CD4-positive, alpha-beta T cell treated with Interleukin-10 for 1 hour (primary cell): ENCODE results near the gene TFAP2B.

ENCODE experiments used
- DNase-seq: peaks from one replicate; pipeline ENCODE4 v3.0.0-alpha.2; 2020

Gene TFAP2B

GRCh38 chr6:50818673-50819072 lies at the start of gene TFAP2B:
TSS of gene TFAP2B (plus strand) at chr6:50818871. CDS start at chr6:50818892, 21 bp downstream.
- DNase-seq = no peak

DNA sequence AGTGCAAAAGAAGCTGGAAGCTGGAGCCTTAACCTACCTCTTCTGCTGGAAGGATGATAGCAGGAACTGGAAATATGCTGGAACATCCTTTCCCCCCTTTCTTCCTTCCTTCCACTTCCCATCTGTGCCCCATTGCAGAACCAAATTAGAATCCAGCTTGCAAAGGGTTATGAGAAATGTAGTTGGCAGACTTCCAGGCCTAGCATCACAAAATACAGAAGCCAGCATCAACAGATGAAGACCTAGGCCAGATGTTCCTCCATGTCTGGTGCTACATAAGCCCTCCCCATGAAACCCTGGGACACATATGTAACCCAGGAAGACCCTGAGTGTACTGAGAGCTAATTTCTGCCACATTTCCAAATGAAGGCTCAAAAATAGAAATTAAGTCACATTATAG lies 40.0 kb upstream of the TFAP2B start:
- DNase-seq = no peak

DNA sequence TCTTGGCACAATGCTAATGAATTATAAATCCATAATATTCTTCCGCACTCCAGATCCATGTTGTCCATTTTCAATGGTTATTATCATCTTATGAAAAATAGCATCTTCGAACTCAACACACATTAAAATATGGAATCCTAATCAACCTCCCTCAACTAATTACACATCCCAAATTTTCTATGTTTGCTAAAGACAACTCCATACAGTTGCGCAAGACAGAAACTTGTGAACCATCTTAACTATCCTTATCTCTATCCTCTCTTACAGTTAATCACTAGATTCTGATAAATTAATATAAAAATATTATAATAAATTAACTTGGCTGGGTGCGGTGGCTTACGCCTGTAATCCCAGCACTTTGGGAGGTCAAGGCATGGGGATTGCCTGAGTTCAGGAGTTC lies 38.3 kb upstream of the TFAP2B start:
- no peak for DNase-seq

- no peak for DNase-seq
Measured at GRCh38 chr6:50785921-50786320, 32.8 kb upstream of the TFAP2B start.

DNA sequence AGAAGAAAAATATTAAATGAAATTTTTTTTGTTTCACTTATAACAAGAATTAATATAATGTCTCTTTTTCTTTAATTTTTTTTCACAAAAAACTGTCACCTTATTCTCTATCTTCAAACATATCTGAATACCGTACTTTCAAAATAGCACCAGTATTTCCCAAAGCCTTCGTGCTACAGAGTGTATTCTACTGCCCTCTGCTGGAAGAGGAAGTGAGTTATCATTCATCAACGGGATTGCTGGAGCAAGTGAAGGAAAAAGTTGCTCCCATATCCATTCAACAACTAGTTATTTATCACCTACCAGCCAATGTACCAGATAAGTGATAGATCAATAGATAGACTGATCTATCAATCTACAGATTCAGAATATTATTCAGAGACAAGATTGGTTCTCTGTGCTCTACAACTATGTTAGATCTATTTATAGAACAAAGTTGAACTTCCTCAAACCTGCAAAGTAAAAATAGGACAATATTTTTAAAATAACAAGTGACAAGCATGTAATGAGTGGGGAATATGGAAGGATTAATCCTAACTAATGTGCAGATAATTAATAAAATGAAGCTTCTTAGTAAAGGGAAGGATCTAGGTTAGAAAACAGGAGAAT lies 26.7 kb upstream of the TFAP2B start:
- DNase-seq = peak; percentile 7

- DNase-seq = no peak
Measured at GRCh38 chr6:50792771-50793170, 25.9 kb upstream of the TFAP2B start.

DNA sequence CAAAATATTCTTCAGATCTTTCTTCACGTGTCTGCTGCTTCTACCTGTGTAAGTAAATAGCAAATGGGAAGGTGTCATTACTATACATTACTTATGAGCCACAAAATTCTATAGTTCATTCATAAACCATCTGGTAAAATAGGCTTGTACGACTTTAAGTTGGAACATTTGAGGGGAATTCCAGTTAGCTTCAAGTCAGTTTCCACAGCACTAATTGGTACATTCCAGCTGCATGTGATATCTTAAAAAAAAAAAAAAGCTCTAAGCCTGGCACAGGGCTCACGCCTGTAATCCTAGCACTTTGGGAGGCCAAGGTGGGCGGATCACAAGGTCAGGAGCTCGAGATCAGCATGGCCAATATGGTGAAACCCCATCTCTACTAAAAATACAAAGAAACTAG lies 23.1 kb upstream of the TFAP2B start:
- DNase-seq = no peak

GRCh38 chr6:50804283-50804682 lies 14.4 kb upstream of the TFAP2B start:
- DNase-seq = no peak

DNA sequence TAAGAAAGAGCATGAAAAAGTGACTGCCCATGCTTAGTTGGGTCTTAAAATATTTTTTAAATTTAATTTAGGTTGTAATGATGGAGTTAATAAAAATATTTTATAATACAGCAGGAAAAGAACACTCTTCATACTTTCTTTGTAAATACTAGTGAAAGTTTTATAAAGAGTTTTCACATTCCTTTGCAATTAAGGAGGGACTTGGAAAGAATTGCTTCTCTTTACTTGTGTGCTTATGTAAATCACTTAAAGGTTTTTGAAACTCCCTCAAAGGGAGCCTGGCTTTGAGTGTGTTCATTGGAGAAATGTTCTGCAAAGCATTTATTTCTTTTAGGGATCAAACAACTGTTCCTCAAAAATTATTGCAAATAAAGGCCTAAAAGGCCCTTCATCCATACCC lies 11.6 kb upstream of the TFAP2B start:
- DNase-seq = no peak

GRCh38 chr6:50815436-50816114 lies 3.1 kb upstream of the TFAP2B start:
- DNase-seq = no peak

DNA sequence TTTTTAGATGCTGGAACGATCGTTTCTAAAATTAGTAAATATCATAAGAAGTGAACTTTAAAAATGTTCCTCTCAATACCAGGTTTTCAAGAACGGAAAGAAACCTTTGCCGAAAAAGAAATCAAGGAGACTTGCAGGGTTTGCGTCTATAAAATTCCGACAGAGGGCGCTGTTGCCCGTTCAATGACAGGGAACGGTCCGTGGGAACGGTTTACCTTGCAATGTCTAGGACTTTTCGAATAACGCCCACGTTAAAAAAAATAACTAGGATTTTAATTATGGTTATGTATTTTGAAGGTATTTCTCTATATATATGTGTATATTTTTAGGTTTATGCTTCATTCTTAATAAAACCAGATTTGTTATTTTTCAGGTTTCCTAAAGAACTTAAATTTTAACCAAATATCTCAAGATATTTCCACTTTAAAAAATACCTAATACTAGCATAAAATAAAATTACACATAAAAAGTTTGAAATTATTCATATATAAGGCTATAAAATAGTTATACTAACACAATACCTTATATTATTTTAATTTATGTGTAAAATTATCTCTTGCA lies 2.5 kb upstream of the TFAP2B start:
- DNase-seq = peak; percentile 55

GRCh38 chr6:50816947-50817645 lies 1.6 kb upstream of the TFAP2B start:
- DNase-seq = no peak

DNA sequence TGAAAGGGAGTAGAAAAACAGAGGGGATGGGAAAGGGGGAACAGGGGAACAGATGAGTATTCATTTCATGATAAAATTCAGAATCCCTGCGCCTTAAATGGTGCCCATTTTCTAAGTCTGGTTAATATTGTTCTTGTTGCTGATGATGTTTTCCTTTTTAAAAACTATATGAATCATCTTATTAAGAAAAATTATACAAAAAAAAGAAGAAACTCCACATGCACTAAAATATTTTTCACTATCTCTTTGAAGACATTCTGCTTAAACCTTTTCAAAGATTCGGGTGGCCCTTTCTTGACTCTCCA lies 1.1 kb upstream of the TFAP2B start:
- DNase-seq = no peak

DNA sequence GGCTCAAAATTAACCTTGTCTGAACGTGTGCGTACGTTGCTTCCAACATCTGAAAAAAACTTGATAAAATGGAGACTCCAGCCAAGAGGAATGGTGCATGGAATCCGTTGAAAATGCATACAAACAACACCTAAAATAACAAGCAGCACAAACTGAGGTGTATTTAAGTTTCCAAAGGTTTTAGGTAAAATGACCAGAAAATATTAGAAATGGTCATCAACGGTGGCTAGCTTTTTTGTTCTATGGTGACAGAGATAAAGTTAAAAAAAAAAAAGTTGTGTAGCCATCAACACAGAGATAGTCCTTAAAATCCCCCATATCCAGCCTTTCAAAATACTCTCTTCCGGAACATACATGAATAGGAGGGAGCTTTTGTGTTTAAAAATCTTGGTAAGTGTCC lies 651 bp upstream of the TFAP2B start:
- no peak for DNase-seq

DNA sequence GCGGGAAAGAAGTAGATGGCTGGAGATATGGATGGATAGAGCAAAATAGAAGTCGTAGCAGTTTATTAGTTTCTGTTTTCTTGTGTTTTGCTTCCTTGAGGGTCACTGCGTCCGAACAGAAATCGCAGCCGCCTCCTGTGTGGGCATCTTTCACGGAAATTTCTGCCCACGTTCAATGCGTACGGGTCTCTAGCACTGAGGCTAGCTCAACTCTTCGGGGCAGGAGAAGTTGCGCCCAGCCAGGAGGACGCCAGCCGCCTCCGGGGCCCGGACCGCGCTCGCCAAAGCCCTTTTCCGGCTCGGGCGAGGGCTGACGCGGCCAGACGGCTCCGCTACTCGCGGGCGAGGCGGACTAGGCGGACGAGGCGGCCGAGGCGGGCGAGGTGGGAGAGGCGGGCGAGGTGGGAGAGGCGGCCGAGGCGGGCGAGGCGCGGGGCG lies 814 bp downstream of the TFAP2B start:
- no peak for DNase-seq

GRCh38 chr6:50819904-50820868 lies 1.5 kb downstream of the TFAP2B start:
- no peak for DNase-seq

- no peak for DNase-seq
Measured at GRCh38 chr6:50820869-50821264, 2.2 kb downstream of the TFAP2B start.

GRCh38 chr6:50821441-50822077 lies 2.9 kb downstream of the TFAP2B start:
- DNase-seq = no peak

DNA sequence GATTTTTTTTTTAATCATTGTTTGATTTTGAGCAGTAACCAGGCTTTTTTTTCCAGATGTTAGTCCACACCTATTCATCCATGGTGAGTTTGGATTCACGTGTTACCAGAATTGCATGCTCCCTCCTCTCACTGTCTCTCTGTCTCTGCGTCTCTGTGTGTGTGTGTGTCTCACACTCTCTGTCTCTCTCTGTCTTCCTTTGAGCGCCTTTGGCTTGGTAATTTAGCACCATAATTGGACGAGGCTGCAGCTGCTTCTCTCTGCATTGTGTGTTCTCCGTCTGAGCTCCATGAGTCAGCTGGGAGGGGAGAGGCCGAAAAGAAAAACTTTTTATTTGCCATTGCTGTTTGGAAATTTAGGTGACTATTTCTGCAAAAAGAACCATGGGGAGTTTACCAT lies 3.4 kb downstream of the TFAP2B start:
- no peak for DNase-seq

GRCh38 chr6:50823094-50823920 lies 4.6 kb downstream of the TFAP2B start:
- no peak for DNase-seq

- DNase-seq = no peak
Measured at GRCh38 chr6:50824552-50824951, 5.9 kb downstream of the TFAP2B start.
